ENCODE results near the gene CPNE8.

DNA sequence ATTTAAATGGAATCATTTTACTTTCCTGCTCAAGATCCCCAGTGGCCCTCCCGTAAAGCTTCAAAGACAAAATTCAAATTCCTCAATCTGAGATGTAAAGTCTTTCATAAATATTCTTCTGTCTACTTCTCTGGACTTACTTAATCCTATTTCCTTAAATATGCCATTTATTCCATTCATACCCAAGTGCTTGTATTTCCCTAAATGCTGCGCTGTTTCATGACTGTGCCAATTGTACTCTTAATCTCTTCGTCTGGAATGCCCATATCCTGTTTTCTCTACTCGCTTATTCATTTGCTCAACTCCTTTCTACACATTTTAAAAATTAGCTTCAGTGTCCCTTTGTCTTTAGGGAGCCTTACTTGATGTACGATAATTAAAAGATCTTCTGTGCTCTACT lies 280.1 kb downstream of the CPNE8 start:
- TF ChIP-seq, protein P1, sequence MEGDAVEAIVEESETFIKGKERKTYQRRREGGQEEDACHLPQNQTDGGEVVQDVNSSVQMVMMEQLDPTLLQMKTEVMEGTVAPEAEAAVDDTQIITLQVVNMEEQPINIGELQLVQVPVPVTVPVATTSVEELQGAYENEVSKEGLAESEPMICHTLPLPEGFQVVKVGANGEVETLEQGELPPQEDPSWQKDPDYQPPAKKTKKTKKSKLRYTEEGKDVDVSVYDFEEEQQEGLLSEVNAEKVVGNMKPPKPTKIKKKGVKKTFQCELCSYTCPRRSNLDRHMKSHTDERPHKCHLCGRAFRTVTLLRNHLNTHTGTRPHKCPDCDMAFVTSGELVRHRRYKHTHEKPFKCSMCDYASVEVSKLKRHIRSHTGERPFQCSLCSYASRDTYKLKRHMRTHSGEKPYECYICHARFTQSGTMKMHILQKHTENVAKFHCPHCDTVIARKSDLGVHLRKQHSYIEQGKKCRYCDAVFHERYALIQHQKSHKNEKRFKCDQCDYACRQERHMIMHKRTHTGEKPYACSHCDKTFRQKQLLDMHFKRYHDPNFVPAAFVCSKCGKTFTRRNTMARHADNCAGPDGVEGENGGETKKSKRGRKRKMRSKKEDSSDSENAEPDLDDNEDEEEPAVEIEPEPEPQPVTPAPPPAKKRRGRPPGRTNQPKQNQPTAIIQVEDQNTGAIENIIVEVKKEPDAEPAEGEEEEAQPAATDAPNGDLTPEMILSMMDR (IDR thresholded peaks at IDR 0.05) = no peak
- no peak for TF ChIP-seq POLR2A (IDR thresholded peaks at IDR 0.05)
